H9 (cell line): ENCODE results near the gene TMEM47. TPM values are rescaled to one million over a fixed set of nuclear protein-coding genes. Genes with fewer than 3 reads are reported as not detected.

ENCODE experiments used
- DNase-seq: peaks from one replicate; pipeline ENCODE4 v3.0.0-alpha.2; 2017
- H2AFZ ChIP-seq: one replicate; pipeline ENCODE4 v1.6.1; 2013; ENCODE audit warnings: mild to moderate bottlenecking, low read length, control low read depth, moderate library complexity
- H2AK5ac ChIP-seq: 2 replicates; pipeline ENCODE4 v1.6.1; 2013; ENCODE audit warnings: low read length, control low read depth, mixed read lengths; ENCODE audit not compliant: insufficient read length
- H2BK120ac ChIP-seq: one replicate; pipeline ENCODE4 v1.6.1; 2013; ENCODE audit warnings: low read depth, mild to moderate bottlenecking, low read length, control low read depth, inconsistent platforms; ENCODE audit not compliant: poor library complexity, severe bottlenecking
- H2BK12ac ChIP-seq: 2 replicates; pipeline ENCODE4 v1.6.1; 2013; ENCODE audit warnings: low read length, control low read depth, mixed read lengths, low read depth; ENCODE audit not compliant: insufficient read length
- H2BK15ac ChIP-seq: 2 replicates; pipeline ENCODE4 v1.6.1; 2013; ENCODE audit warnings: low read depth, low read length, control low read depth
- H2BK20ac ChIP-seq: one replicate; pipeline ENCODE4 v1.6.1; 2013; ENCODE audit warnings: low read depth, mild to moderate bottlenecking, low read length, control low read depth, inconsistent platforms; ENCODE audit not compliant: poor library complexity, severe bottlenecking
- H2BK5ac ChIP-seq: 2 replicates; pipeline ENCODE4 v1.6.1; 2013; ENCODE audit warnings: low read length, control low read depth, mixed read lengths; ENCODE audit not compliant: insufficient read length
- H3K14ac ChIP-seq: 2 replicates; pipeline ENCODE4 v1.6.1; 2013; ENCODE audit warnings: low read length, control low read depth; ENCODE audit not compliant: insufficient read depth
- H3K18ac ChIP-seq: 2 replicates; pipeline ENCODE4 v1.6.1; 2013; ENCODE audit warnings: low read depth, mild to moderate bottlenecking, mixed read lengths, low read length, control low read depth; ENCODE audit not compliant: insufficient read length
- H3K23ac ChIP-seq: 2 replicates; pipeline ENCODE4 v1.6.1; 2013; ENCODE audit warnings: low read length, control low read depth, mixed read lengths, low read depth; ENCODE audit not compliant: insufficient read length
- H3K23me2 ChIP-seq: 2 replicates; pipeline ENCODE4 v1.6.1; 2013; ENCODE audit warnings: low read depth, mild to moderate bottlenecking, mixed read lengths, low read length, control low read depth; ENCODE audit not compliant: insufficient read length, poor library complexity, severe bottlenecking
- H3K27ac ChIP-seq: 2 replicates; pipeline ENCODE4 v1.5.1; 2013; ENCODE audit warnings: low read length, control low read depth, mixed read lengths, low read depth; ENCODE audit not compliant: insufficient read length
- H3K27me3 ChIP-seq: 2 replicates; pipeline ENCODE4 v1.6.1; 2013; ENCODE audit warnings: low read length, control low read depth, inconsistent platforms; ENCODE audit not compliant: insufficient read depth
- H3K4ac ChIP-seq: 2 replicates; pipeline ENCODE4 v1.6.1; 2013; ENCODE audit warnings: low read depth, mild to moderate bottlenecking, control low read depth, inconsistent platforms, low read length, moderate library complexity
- H3K4me1 ChIP-seq: 2 replicates; pipeline ENCODE4 v1.6.1; 2013; ENCODE audit warnings: low read length, control low read depth, inconsistent platforms; ENCODE audit not compliant: insufficient read depth
- H3K4me2 ChIP-seq: 2 replicates; pipeline ENCODE4 v1.6.1; 2013; ENCODE audit warnings: low read length, control low read depth, mixed read lengths; ENCODE audit not compliant: insufficient read length, insufficient read depth
- H3K56ac ChIP-seq: 2 replicates; pipeline ENCODE4 v1.6.1; 2013; ENCODE audit warnings: low read depth, mild to moderate bottlenecking, mixed read lengths, low read length, control low read depth; ENCODE audit not compliant: insufficient read length
- H3K79me1 ChIP-seq: 2 replicates; pipeline ENCODE4 v1.6.1; 2013; ENCODE audit warnings: low read depth, mild to moderate bottlenecking, moderate library complexity, low read length, control low read depth, inconsistent platforms; ENCODE audit not compliant: insufficient read depth, poor library complexity, severe bottlenecking
- H3K79me2 ChIP-seq: 2 replicates; pipeline ENCODE4 v1.6.1; 2013; ENCODE audit warnings: low read length, control low read depth, inconsistent platforms; ENCODE audit not compliant: insufficient read depth
- H3K9ac ChIP-seq: 2 replicates; pipeline ENCODE4 v1.6.1; 2013; ENCODE audit warnings: low read length, control low read depth, mixed read lengths; ENCODE audit not compliant: insufficient read length; ENCODE audit errors: extremely low read depth
- H3K9me3 ChIP-seq: one replicate; pipeline ENCODE4 v1.6.1; 2013; ENCODE audit warnings: low read depth, low read length, inconsistent platforms; ENCODE audit not compliant: control insufficient read depth
- H3T11ph ChIP-seq: one replicate; pipeline ENCODE4 v1.6.1; 2013; ENCODE audit warnings: mild to moderate bottlenecking, low read length, control low read depth, inconsistent platforms
- H4K20me1 ChIP-seq: one replicate; pipeline ENCODE4 v1.6.1; 2013; ENCODE audit not compliant: control insufficient read depth, insufficient read length, insufficient read depth
- H4K5ac ChIP-seq: 2 replicates; pipeline ENCODE4 v1.6.1; 2013; ENCODE audit warnings: low read depth, mild to moderate bottlenecking, mixed read lengths, low read length, control low read depth; ENCODE audit not compliant: insufficient read length
- H4K8ac ChIP-seq: replicated peaks from 2 replicates; pipeline ENCODE4 v1.6.1; 2013; ENCODE audit warnings: low read length, control low read depth, mixed read lengths, low read depth; ENCODE audit not compliant: insufficient read length
- H4K91ac ChIP-seq: 2 replicates; pipeline ENCODE4 v1.6.1; 2013; ENCODE audit warnings: low read depth, mild to moderate bottlenecking, moderate library complexity, mixed read lengths, low read length, control low read depth; ENCODE audit not compliant: insufficient read length
- H3K27ac Mint-ChIP-seq, 3 experiments: 2 replicates in 2 of 3; 3 replicates in 1 of 3; pipeline ENCODE4 v1.8.0; 2020 to 2021; ENCODE audit warnings: mixed read lengths in 3 of 3, mild to moderate bottlenecking in 1 of 3, moderate library complexity in 1 of 3
- H3K27me3 Mint-ChIP-seq: 2 replicates; pipeline ENCODE4 v1.8.0; 2021; ENCODE audit warnings: low read depth, mild to moderate bottlenecking, moderate library complexity, mixed read lengths
- H3K36me3 Mint-ChIP-seq, 3 experiments: 2 replicates in 2 of 3; 3 replicates in 1 of 3; pipeline ENCODE4 v1.8.0; 2020 to 2021; ENCODE audit warnings: low read depth in 3 of 3, mixed read lengths in 3 of 3; ENCODE audit not compliant: insufficient read depth in 1 of 3
- H3K4me1 Mint-ChIP-seq, 2 experiments: 2 replicates each; pipeline ENCODE4 v1.8.0; 2020; ENCODE audit warnings: mixed read lengths in 2 of 2
- H3K4me3 Mint-ChIP-seq, 2 experiments: 2 replicates in 1 of 2; 3 replicates in 1 of 2; pipeline ENCODE4 v1.8.0; 2020 to 2021; ENCODE audit warnings: mild to moderate bottlenecking in 2 of 2, mixed read lengths in 2 of 2, moderate library complexity in 1 of 2
- H3K9me3 Mint-ChIP-seq, 2 experiments: 2 replicates in 1 of 2; 3 replicates in 1 of 2; pipeline ENCODE4 v1.8.0; 2020; ENCODE audit warnings: mild to moderate bottlenecking in 2 of 2, mixed read lengths in 2 of 2, moderate library complexity in 1 of 2
- CTCF ChIP-seq: fragments of 200-600 bp; sonication (generic); conservative IDR thresholded peaks from 3 replicates; pipeline ENCODE4 v1.8.0; 2021; ENCODE audit warnings: antibody characterized with exemption, mild to moderate bottlenecking
- WGBS: extraction: QIAGEN DNeasy Blood & Tissue Kit; methylation state at CpG from one replicate; pipeline ENCODE4 v1.1.7; 2013; ENCODE audit warnings: missing lambda C conversion rate, low lambda C conversion rate, mixed read lengths; ENCODE audit not compliant: insufficient read length; ENCODE audit errors: extremely low coverage; 5-methylcytosine and 5-hydroxymethylcytosine counted together
- total RNA-seq: library from RNA; stranded (reverse); gene quantifications from 2 replicates; pipeline ENCODE4 v1.2.1, GENCODE V29; 2021

The TMEM47 gene
- total RNA-seq, 1 experiment from 2014 or later = 26.0 TPM

- Histone ChIP-seq H2AFZ (no peak overlapping the region), H3K79me1 (no peaks in the 10 kb centered on the region), H3K23me2 (no peaks in the 10 kb centered on the region), H3K9me3 (no peaks in the 10 kb centered on the region), H4K5ac (no peak overlapping the region), H2BK20ac (no peak overlapping the region), H3K4me2 (no peak overlapping the region), H3K23ac (no peak overlapping the region), H3K4ac (no peak overlapping the region), H2BK15ac (no peak overlapping the region), H2AK5ac (no peak overlapping the region), H2BK12ac (no peak overlapping the region), H3K9ac (no peak overlapping the region), H4K8ac (no peak overlapping the region), H3K4me1 (no peaks in the 10 kb centered on the region; the same call in 1 of the 2 replicates), H3K18ac (no peak overlapping the region), H4K20me1 (no peaks in the 10 kb centered on the region), H3K56ac (no peak overlapping the region), H3K79me2 (peaks cover 5% of the 10 kb centered on the region; the same call in 1 of the 2 replicates), H2BK120ac (no peak overlapping the region), H4K91ac (no peak overlapping the region), H3K27me3 (no peaks in the 10 kb centered on the region), H3K14ac (no peak overlapping the region), H3K27ac (no peak overlapping the region), H2BK5ac (no peak overlapping the region), H3T11ph (no peak overlapping the region)
- Mint-ChIP-seq H3K4me1 (peaks cover 33 to 38% of the 10 kb centered on the region in 2 experiments), H3K27me3 (peaks cover 6% of the 10 kb centered on the region), H3K4me3 (no peak overlapping the region), H3K27ac (peak overlapping the region in 2 of 3 experiments; percentile 86 to 87; a peak in 5 of 7 replicates), H3K9me3 (peaks cover 4 to 65% of the 10 kb centered on the region in 2 experiments; a peak in 4 of 5 replicates), H3K36me3 (peaks cover 0 to 9% (median 5%) of the 10 kb centered on the region in 3 experiments; a peak in 5 of 7 replicates)
- WGBS = no CpG with 5 or more reads among the region's 1 CpG
- TF ChIP-seq CTCF = no peak
- peak; percentile 53 for DNase-seq
Measured at GRCh38 chrX:34659575-34659974, 2.5 kb upstream of the TMEM47 start.
